ENCODE measurements around the gene ST6GALNAC3. TPM values are rescaled to one million over a fixed set of nuclear protein-coding genes. Genes with fewer than 3 reads are reported as not detected.

ST6GALNAC3 gene
- total RNA-seq, 2 experiments from 2014 or later, result 0.50 to 1.2 TPM

- Histone ChIP-seq H3K27ac (ENCODE audit: low read depth, low read length, poor library complexity, severe bottlenecking) (no peak overlapping the region), H3K79me2 (ENCODE audit: insufficient read depth, low read depth, low read length) (no peaks in the 10 kb centered on the region), H3K4me2 (ENCODE audit: low read length) (no peak overlapping the region), H4K20me1 (ENCODE audit: insufficient read depth, low read length) (no peaks in the 10 kb centered on the region), H3K9me3 (ENCODE audit: low read length) (no peaks in the 10 kb centered on the region), H3K4me3 (ENCODE audit: low read depth, low read length, poor library complexity, severe bottlenecking) (no peak overlapping the region), H3K36me3 (ENCODE audit: insufficient read depth, low read length) (no peaks in the 10 kb centered on the region), H2AFZ (ENCODE audit: low read length) (no peak overlapping the region), H3K9me2 (ENCODE audit: insufficient read depth, low read length) (no peaks in the 10 kb centered on the region), H3K4me1 (ENCODE audit: insufficient read depth, low read length, poor library complexity, severe bottlenecking) (no peaks in the 10 kb centered on the region)
- no peak for DNase-seq (ENCODE audit: low spot score)
- no peak for TF ChIP-seq EZH2phosphoT487 (IDR thresholded peaks at IDR 0.05; ENCODE audit: borderline replicate concordance, low read depth, low read length)
- TF ChIP-seq, protein P1, sequence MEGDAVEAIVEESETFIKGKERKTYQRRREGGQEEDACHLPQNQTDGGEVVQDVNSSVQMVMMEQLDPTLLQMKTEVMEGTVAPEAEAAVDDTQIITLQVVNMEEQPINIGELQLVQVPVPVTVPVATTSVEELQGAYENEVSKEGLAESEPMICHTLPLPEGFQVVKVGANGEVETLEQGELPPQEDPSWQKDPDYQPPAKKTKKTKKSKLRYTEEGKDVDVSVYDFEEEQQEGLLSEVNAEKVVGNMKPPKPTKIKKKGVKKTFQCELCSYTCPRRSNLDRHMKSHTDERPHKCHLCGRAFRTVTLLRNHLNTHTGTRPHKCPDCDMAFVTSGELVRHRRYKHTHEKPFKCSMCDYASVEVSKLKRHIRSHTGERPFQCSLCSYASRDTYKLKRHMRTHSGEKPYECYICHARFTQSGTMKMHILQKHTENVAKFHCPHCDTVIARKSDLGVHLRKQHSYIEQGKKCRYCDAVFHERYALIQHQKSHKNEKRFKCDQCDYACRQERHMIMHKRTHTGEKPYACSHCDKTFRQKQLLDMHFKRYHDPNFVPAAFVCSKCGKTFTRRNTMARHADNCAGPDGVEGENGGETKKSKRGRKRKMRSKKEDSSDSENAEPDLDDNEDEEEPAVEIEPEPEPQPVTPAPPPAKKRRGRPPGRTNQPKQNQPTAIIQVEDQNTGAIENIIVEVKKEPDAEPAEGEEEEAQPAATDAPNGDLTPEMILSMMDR (conservative IDR thresholded peaks at IDR 0.05; ENCODE audit: low read length), result no peak
- no TSS peak for BruUV-seq (replicated peaks)
- ChIA-PET POLR2A (interaction anchor here (1.2 kb wide), 1 partner anchor 20 kb away, joined by 3 read pairs; no protein-coding TSS in a partner anchor), CTCF (ENCODE audit: unreplicated experiment) (interaction anchor here (1.0 kb wide), 1 partner anchor 13 kb away, joined by 3 read pairs; no protein-coding TSS in a partner anchor)
- intact Hi-C loops (cut with micrococcal nuclease; ENCODE audit: unreplicated experiment), result no loop called here
Observed at GRCh38 chr1:76477156-76477555, 402.6 kb downstream of the ST6GALNAC3 start.

DNA sequence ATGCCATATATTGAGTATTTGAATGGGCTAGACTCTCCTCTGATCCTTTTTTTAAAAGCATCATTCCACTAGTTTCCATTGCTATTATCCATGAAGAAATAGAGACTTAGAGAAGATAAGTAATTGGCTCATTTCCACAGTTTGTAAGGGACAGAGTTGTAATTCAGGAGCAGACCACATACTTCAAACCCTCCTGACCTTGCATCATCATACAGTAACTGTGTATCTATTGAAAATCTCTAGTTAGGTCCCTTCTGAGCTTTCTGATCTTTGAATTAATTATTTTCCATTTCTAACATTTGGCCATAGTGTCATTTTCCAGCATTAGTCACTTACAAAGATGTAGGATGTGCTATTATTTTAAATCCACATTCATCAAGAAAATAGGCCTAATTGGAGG is 406.3 kb downstream of the ST6GALNAC3 start:
- no peak for TF ChIP-seq EZH2phosphoT487 (IDR thresholded peaks at IDR 0.05; ENCODE audit: borderline replicate concordance, low read depth, low read length)
- TF ChIP-seq, protein P1 (conservative IDR thresholded peaks at IDR 0.05; ENCODE audit: low read length), result no peak
- no peak for DNase-seq (ENCODE audit: low spot score)
- ChIA-PET CTCF (ENCODE audit: unreplicated experiment) (no interaction called here), POLR2A (interaction anchor here (0.6 to 1.5 kb wide), 3 partner anchors 25 to 46 kb away, joined by 3 to 4 read pairs (median 4); no protein-coding TSS in a partner anchor)
- Histone ChIP-seq H2AFZ (ENCODE audit: low read length) (no peak overlapping the region), H3K36me3 (ENCODE audit: insufficient read depth, low read length) (no peaks in the 10 kb centered on the region), H3K4me2 (ENCODE audit: low read length) (no peak overlapping the region), H4K20me1 (ENCODE audit: insufficient read depth, low read length) (no peaks in the 10 kb centered on the region), H3K27ac (ENCODE audit: low read depth, low read length, poor library complexity, severe bottlenecking) (no peak overlapping the region), H3K79me2 (ENCODE audit: insufficient read depth, low read depth, low read length) (no peaks in the 10 kb centered on the region), H3K9me3 (ENCODE audit: low read length) (no peaks in the 10 kb centered on the region), H3K4me1 (ENCODE audit: insufficient read depth, low read length, poor library complexity, severe bottlenecking) (no peaks in the 10 kb centered on the region), H3K9me2 (ENCODE audit: insufficient read depth, low read length) (no peaks in the 10 kb centered on the region), H3K4me3 (ENCODE audit: low read depth, low read length, poor library complexity, severe bottlenecking) (no peak overlapping the region)
- no TSS peak for BruUV-seq (replicated peaks)
- intact Hi-C loops (cut with micrococcal nuclease; ENCODE audit: unreplicated experiment), result no loop called here

DNA sequence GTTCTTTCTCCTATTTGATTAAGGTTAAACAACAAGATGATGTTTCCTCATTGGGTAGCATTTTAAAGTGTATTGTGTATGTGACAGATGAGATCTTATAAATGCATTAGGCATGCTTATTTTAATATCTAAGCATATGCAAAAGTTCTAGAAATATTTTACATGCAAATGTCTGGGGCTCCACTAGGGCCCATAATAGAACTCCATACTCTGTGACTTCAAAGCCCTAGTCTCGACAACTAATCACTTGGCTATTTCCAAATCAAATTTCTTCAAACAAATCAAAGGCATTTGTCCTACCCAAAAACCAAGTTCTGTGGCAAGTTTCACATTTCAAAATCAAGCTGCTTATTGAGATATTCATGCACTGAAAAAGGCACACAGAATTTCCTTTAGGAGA is 407.1 kb downstream of the ST6GALNAC3 start:
- ChIA-PET POLR2A (interaction anchor here (0.9 kb wide), 1 partner anchor 38 kb away, joined by 3 read pairs; no protein-coding TSS in a partner anchor), CTCF (ENCODE audit: unreplicated experiment) (no interaction called here)
- intact Hi-C loops (cut with micrococcal nuclease; ENCODE audit: unreplicated experiment), result no loop called here
- Histone ChIP-seq H3K4me1 (ENCODE audit: insufficient read depth, low read length, poor library complexity, severe bottlenecking) (no peaks in the 10 kb centered on the region), H3K36me3 (ENCODE audit: insufficient read depth, low read length) (no peaks in the 10 kb centered on the region), H3K27ac (ENCODE audit: low read depth, low read length, poor library complexity, severe bottlenecking) (no peak overlapping the region), H3K4me2 (ENCODE audit: low read length) (no peak overlapping the region), H2AFZ (ENCODE audit: low read length) (no peak overlapping the region), H3K9me3 (ENCODE audit: low read length) (no peaks in the 10 kb centered on the region), H4K20me1 (ENCODE audit: insufficient read depth, low read length) (no peaks in the 10 kb centered on the region), H3K79me2 (ENCODE audit: insufficient read depth, low read depth, low read length) (no peaks in the 10 kb centered on the region), H3K4me3 (ENCODE audit: low read depth, low read length, poor library complexity, severe bottlenecking) (no peak overlapping the region), H3K9me2 (ENCODE audit: insufficient read depth, low read length) (no peaks in the 10 kb centered on the region)
- TF ChIP-seq EZH2phosphoT487 (IDR thresholded peaks at IDR 0.05; ENCODE audit: borderline replicate concordance, low read depth, low read length), result no peak
- TF ChIP-seq, protein P1 (conservative IDR thresholded peaks at IDR 0.05; ENCODE audit: low read length), result no peak
- BruUV-seq (replicated peaks), result no TSS peak
- DNase-seq (ENCODE audit: low spot score), result no peak

Measured in OCI-LY7 (cell line).